Parathyroid adenoma (tissue), 2 donors: ENCODE results near the gene CCDC187.

Experiments
- H2AFZ ChIP-seq: fragments of 300-600 bp; sonication (generic); one replicate; pipeline ENCODE4 v1.7.0; 2017; ENCODE audit warnings: antibody characterized with exemption, mild to moderate bottlenecking
- H3K27ac ChIP-seq: fragments of 300-600 bp; sonication (generic); one replicate; pipeline ENCODE4 v1.7.0; 2017
- H3K27me3 ChIP-seq: fragments of 300-600 bp; sonication (generic); one replicate; pipeline ENCODE4 v1.7.0; 2017; ENCODE audit warnings: low read length; ENCODE audit not compliant: control insufficient read depth, insufficient read depth
- H3K36me3 ChIP-seq: fragments of 300-600 bp; sonication (generic); one replicate; pipeline ENCODE4 v1.7.0; 2017; ENCODE audit warnings: low read length; ENCODE audit not compliant: control insufficient read depth, insufficient read depth
- H3K4me1 ChIP-seq: fragments of 300-600 bp; sonication (generic); one replicate; pipeline ENCODE4 v1.7.0; 2017; ENCODE audit warnings: control low read depth
- H3K4me2 ChIP-seq: fragments of 300-600 bp; sonication (generic); one replicate; pipeline ENCODE4 v1.7.0; 2017; ENCODE audit warnings: low read length
- H3K4me3 ChIP-seq: fragments of 300-600 bp; sonication (generic); one replicate; pipeline ENCODE4 v1.7.0; 2017; ENCODE audit warnings: low read depth, low read length
- H3K79me2 ChIP-seq: fragments of 300-600 bp; sonication (generic); one replicate; pipeline ENCODE4 v1.7.0; 2017; ENCODE audit warnings: control low read depth
- H3K9ac ChIP-seq: fragments of 300-600 bp; sonication (generic); one replicate; pipeline ENCODE4 v1.7.0; 2017; ENCODE audit warnings: mild to moderate bottlenecking
- H3K9me3 ChIP-seq: fragments of 300-600 bp; sonication (generic); one replicate; pipeline ENCODE4 v1.7.0; 2017; ENCODE audit warnings: low read length; ENCODE audit not compliant: control insufficient read depth
- CTCF ChIP-seq: fragments of 300-600 bp; sonication (generic); IDR thresholded peaks from one replicate; pipeline ENCODE4 v1.7.0; 2017; ENCODE audit warnings: antibody characterized with exemption, mild to moderate bottlenecking
- donor health status: primary hyperparathyroidism.

The CCDC187 gene

GRCh38 chr9:136204145-136204805 is 99.6 kb downstream of the CCDC187 start:
- peaks cover 8% of the 10 kb centered on the region for H3K27me3 ChIP-seq
- H3K36me3 ChIP-seq: no peaks in the 10 kb centered on the region
- no peak overlapping the region for H3K4me2 ChIP-seq
- no peaks in the 10 kb centered on the region for H3K4me1 ChIP-seq
- H3K79me2 ChIP-seq: no peaks in the 10 kb centered on the region
- H3K27ac ChIP-seq: no peak overlapping the region
- TF ChIP-seq CTCF: no peak
- no peaks in the 10 kb centered on the region for H3K9me3 ChIP-seq
- no peak overlapping the region for H3K9ac ChIP-seq
- no peak overlapping the region for H3K4me3 ChIP-seq
- no peak overlapping the region for H2AFZ ChIP-seq

GRCh38 chr9:136203408-136204144 is 100.3 kb downstream of the CCDC187 start:
- H3K27me3 ChIP-seq: peaks cover 8% of the 10 kb centered on the region
- H3K9me3 ChIP-seq: no peaks in the 10 kb centered on the region
- H3K4me1 ChIP-seq: no peaks in the 10 kb centered on the region
- H3K4me3 ChIP-seq: no peak overlapping the region
- H3K27ac ChIP-seq: no peak overlapping the region
- H3K79me2 ChIP-seq: no peaks in the 10 kb centered on the region
- no peak overlapping the region for H3K4me2 ChIP-seq
- TF ChIP-seq CTCF: no peak
- no peak overlapping the region for H3K9ac ChIP-seq
- peak overlapping the region; percentile 42 for H2AFZ ChIP-seq
- no peaks in the 10 kb centered on the region for H3K36me3 ChIP-seq

GRCh38 chr9:136202454-136203407 is 101.2 kb downstream of the CCDC187 start:
- no peak overlapping the region for H3K27ac ChIP-seq
- H3K9me3 ChIP-seq: no peaks in the 10 kb centered on the region
- no peak overlapping the region for H3K4me2 ChIP-seq
- no peaks in the 10 kb centered on the region for H3K36me3 ChIP-seq
- no peaks in the 10 kb centered on the region for H3K4me1 ChIP-seq
- no peaks in the 10 kb centered on the region for H3K79me2 ChIP-seq
- peaks cover 8% of the 10 kb centered on the region for H3K27me3 ChIP-seq
- no peak overlapping the region for H3K4me3 ChIP-seq
- H2AFZ ChIP-seq: peak overlapping the region; percentile 42
- no peak for TF ChIP-seq CTCF
- no peak overlapping the region for H3K9ac ChIP-seq

- Histone ChIP-seq H3K9me3 (no peaks in the 10 kb centered on the region), H2AFZ (no peak overlapping the region), H3K27me3 (peaks cover 8% of the 10 kb centered on the region), H3K4me1 (no peaks in the 10 kb centered on the region), H3K36me3 (no peaks in the 10 kb centered on the region), H3K27ac (no peak overlapping the region), H3K4me3 (no peak overlapping the region), H3K9ac (no peak overlapping the region), H3K4me2 (no peak overlapping the region), H3K79me2 (no peaks in the 10 kb centered on the region)
- no peak for TF ChIP-seq CTCF
Observed at GRCh38 chr9:136201609-136202453, 102.1 kb downstream of the CCDC187 start.
